CD4-positive, alpha-beta T cell treated with Interleukin-4 for 4 hours (primary cell): ENCODE results near the gene KIRREL2.

Source experiments
- DNase-seq: peaks from one replicate; pipeline ENCODE4 v3.0.0-alpha.2; 2020

KIRREL2 gene

DNA sequence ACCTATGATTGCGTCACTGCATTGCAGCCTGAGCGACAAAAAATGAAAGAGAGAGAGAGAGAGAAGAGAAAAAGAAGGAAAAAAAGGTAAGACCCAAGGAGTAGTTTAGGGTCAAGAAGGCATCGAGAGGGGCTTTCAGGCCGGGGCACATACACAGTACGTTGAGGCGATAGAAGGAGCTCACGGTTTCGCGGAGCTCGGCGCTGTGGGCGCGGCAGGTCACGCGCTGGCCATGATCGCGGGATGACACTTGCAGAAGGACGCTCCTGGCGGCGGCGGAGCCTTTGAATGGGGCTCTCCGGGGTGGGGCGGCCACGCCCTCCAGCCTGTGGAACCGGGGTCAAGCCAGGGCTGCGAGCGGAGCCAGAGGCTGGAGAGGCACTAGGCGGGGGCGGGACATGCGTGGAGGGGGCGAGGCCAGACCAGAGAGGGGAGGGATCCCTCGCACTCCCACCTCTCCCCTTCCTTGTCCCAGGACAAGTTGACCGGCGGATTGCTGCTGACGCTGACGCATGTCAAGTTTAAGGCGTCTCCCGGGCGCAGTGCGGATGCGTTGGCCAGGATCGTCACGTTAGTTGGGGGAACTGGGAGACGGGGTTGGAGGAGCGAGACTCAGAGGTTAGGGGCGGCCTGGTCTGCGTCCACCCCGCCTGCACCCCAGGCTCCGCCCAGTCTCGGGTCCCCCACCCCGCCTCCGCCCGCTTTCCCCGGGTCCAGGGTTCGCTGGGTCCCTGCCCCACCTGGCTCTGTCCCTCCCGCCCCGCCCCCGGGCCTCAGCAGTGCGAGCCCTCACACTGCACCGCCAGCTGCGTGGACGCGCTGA, 11.3 kb upstream of the KIRREL2 start:
- no peak for DNase-seq

- DNase-seq: no peak
These were observed 10.6 kb upstream of the KIRREL2 start for GRCh38 chr19:35846038-35846668.

- DNase-seq: no peak
These were observed 8.8 kb upstream of the KIRREL2 start for GRCh38 chr19:35847911-35848310.

GRCh38 chr19:35848486-35848885, 8.2 kb upstream of the KIRREL2 start:
- DNase-seq: no peak

- no peak for DNase-seq
These were observed 7.7 kb upstream of the KIRREL2 start for GRCh38 chr19:35848919-35849505.

- DNase-seq: no peak
These were observed 5.3 kb upstream of the KIRREL2 start for GRCh38 chr19:35851213-35852028.

- DNase-seq: no peak
These were observed 4.5 kb upstream of the KIRREL2 start, which contains the start of gene NPHS1 for GRCh38 chr19:35852029-35852780. TSS of gene NPHS1 (minus strand) at chr19:35852504. CDS start at chr19:35851837, 667 bp downstream.

DNA sequence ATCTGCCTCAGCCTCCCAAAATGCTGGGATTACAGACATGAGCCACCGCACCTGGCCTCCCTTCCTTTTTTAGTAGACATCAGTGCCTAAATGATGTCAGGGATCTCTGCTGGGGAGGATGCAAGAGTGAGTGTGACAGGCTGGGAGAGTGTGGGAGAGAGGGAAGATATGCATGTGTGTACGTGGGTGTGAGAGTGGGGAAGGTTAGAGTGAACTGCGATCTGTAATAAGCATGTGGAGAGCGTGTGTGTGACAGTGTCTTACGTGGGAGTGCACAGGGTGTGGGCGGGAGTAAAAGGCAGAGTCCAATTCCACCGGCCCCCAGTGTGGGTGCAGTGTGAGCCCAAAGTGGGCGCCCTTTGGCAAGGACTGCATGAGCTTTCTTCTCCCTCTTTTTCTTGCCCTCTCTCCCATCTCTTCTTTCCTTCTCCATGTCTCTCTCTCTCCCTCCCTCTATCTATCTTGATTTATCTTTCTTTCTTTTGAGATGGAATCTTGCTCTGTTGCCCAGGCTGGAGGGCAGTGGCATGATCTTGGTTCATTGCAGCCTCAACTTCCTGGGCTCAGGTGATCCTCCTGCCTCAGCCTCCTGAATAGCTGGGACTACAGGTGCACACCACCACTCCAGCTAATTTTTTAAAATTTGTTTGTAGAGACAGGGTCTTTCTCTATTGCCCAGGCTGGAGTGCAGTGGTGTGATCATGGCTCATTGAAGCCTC, 3.5 kb upstream of the KIRREL2 start:
- no peak for DNase-seq

DNA sequence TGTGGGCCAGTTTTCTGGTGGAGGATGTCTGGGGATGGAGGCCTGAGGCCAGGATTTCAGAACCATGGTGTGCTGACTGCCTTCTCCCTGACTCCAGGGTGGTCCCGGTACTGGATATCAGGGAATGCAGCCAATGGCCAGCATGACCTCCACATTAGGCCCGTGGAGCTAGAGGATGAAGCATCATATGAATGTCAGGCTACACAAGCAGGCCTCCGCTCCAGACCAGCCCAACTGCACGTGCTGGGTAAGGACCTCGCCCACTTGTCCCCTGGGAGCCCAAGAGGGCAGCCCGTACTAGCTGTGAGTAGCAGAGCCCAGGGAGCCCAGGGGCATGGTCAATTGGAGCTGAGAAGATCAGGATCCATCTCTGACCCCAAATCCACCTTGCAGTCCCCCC, 1.6 kb downstream of the KIRREL2 start:
- DNase-seq: no peak

DNA sequence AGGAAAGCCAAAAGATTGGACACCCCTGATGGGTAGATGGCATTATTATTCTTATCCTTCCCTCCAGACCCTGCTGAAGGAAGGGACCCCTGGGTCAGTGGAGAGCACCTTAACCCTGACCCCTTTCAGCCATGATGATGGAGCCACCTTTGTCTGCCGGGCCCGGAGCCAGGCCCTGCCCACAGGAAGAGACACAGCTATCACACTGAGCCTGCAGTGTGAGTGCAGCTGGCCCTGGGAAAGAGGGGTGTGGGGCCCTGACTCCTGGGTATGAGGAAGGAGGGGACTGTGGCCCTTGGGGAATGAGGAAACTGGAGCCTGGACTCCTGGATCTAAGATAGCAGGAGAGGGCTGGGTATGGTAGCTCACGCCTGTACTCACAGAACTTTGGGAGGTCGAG, 2.7 kb downstream of the KIRREL2 start:
- no peak for DNase-seq

GRCh38 chr19:35860436-35860817, 3.7 kb downstream of the KIRREL2 start:
- DNase-seq: no peak

DNA sequence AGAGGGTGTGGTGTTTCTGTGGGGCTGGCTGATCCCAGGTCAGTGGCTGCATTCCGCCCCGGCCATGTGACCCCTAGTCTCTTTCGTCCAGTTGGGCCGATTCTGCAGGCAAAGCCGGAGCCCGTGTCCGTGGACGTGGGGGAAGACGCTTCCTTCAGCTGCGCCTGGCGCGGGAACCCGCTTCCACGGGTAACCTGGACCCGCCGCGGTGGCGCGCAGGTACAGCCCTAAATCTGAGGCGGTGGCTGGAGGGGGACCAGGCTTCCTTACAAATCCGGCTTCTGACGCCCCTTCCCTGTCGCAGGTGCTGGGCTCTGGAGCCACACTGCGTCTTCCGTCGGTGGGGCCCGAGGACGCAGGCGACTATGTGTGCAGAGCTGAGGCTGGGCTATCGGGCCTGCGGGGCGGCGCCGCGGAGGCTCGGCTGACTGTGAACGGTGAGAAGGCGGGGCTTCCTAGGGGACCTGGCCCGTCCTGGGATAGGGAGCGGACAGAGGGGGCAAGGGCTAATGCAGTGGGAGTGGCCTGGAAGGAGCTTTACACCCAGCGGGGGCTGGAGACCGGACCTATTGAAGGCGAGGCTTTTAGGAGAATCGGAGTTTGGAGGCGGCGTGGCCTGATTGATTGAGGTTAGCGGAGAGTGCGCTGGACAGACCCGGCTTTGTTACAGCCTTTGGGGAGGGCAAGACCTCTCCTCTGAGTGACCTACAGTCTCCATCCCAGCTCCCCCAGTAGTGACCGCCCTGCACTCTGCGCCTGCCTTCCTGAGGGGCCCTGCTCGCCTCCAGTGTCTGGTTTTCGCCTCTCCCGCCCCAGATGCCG, 4.3 kb downstream of the KIRREL2 start:
- DNase-seq: no peak

- no peak for DNase-seq
These were observed 5.0 kb downstream of the KIRREL2 start for GRCh38 chr19:35861640-35862160.

- DNase-seq: no peak
These were observed 5.8 kb downstream of the KIRREL2 start for GRCh38 chr19:35862528-35862927.

DNA sequence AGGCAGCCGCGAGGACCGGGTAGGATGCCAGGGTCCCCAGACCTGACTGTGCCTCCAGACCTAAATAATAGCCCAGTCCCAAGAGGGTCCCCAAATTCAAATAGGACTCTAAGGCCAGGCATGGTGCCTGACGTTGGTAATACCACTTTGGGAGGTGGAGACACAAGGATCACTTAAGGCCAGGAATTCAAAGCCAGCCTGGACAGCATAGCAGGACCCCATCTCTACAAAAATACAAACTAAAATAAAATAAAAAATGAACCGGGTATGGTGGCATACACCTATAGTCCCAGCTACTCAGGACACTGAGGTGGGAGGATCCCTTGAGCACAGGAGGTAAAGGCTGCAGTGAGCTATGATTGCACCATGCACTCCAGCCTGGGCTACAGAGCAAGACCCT, 6.3 kb downstream of the KIRREL2 start:
- DNase-seq: no peak

GRCh38 chr19:35868172-35868822, 11.6 kb downstream of the KIRREL2 start, which contains the start of gene APLP1:
TSS of gene APLP1 (plus strand) at chr19:35868574. CDS start at chr19:35868637, 63 bp downstream.
- peak; percentile 42 for DNase-seq

DNA sequence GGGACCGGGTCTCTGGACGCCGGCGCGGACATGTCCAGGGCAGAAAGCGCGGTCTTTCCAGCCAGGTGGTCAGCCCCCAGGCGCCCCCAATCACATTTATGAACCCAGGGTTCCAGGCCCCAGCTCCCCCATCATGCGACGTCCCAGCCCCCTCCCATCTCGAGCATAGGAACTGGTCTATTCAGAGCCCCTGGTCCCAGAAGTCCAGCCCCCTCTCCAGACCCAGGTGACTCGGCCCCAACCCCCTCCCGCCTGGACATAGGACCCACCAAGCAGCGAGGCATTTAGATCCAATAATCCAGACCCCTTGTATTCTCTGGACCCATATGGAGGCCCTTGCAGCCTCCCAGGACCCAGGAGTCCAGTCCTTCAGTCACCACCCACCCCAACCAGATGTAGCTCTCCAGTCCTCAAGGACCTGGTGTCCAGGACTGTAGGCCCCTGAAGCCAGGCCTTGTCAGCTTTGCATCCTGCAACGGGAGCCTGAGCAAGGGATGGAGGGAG, 12.2 kb downstream of the KIRREL2 start:
- DNase-seq: no peak

DNA sequence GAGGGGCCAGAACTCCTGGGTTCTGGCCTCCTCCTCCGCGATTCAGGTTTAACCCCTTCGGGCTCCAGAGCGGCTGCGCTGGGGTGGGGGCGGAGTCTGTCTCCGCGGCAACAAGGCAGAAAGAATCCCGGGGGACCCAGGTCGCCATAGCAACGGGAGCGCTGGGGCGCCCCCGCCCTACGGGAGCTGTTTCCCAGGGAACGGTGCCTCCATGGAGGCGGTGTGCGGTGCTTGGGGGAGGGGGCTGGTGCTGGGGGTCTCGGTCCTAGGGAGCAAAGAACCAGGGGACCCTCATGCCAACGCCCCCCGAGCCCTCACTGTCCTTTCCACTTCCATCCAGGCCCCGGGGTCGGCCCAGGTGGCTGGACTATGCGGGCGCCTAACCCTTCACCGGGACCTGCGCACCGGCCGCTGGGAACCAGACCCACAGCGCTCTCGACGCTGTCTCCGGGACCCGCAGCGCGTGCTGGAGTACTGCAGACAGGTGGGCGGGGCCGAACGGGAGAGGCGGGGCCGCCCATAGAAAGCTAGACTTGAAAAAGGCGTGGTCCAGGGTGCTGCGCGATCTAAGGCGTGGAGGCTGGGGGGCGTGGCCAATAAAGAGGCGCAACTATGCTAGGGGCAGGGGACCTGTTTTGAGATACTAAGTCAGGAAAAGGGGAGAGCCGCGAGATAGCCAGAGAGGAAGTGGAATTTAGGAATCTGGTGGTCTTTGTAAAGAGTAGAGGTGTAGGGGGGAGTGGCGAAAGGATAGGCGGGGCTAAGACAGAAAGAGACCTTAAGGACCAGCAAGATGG, 12.8 kb downstream of the KIRREL2 start:
- peak; percentile 69 for DNase-seq
